Activated CD4-positive, CD25-positive, alpha-beta regulatory T cell treated with anti-CD3 and anti-CD28 coated beads, Interleukin-2, amount 50 U/mL, for 16 hours (primary cell): Measurements from ENCODE around the gene IFITM2.
"Not testable (repeated sequence)": the region's sequence is repeated elsewhere in the genome, so short reads cannot be mapped to it uniquely, and the experiment has no call there.

Experiments used
- DNase-seq: peaks from one replicate; pipeline ENCODE4 v3.0.0-alpha.2; 2020; ENCODE audit warnings: low read depth, low spot score

IFITM2 gene

DNA sequence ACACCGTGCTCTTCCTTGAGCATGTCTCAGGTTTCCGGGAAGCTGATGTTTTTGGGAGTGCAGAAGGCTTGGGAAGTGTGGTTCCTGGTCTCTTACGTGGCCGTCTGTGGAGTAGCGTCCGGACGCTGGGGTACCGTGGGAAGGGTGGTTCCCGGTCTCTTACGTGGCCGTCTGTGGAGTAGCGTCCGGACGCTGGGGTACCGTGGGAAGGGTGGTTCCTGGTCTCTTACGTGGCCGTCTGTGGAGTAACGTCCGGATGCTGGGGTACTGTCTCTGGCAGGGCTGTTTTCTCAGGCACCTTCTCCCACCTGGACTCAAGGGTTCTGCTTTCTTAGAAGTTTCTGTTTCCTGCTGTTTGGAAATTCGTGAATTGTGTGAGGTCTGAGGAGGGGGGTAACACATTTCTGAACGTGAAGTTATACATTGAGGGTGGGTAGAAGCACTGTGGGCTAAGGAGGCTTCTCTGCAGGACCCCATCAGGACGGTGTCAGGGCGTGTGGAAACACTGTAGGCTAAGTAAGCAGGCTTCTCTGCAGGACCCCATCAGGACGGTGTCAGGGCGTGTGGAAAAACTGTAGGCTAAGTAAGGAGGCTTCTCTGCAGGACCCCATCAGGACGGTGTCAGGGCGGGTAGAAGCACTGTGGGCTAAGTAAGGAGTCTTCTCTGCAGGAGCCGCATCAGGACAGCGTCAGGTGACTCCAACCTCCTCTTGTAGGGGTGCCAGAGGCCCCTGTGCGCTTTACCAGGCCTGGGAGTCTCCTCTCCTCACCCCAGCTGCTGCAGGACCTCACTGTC lies 18.4 kb downstream of the IFITM2 start:
- no peak for DNase-seq

DNA sequence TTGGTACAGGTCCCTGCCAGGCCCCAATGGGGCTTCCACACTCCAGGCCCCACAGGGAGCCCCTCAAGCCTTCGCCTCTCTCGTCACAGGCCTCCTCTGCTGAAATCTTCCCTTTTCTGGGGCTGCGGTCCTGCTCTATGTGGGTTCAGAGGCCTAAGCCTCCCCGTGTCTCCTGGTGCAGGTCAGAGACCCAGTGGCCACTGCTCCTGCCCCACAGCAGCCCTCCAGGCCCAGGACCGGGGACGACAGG lies 18.9 kb downstream of the IFITM2 start:
- DNase-seq, result no peak

GRCh38 chr11:326842-327580 lies 19.4 kb downstream of the IFITM2 start:
- DNase-seq, result no peak

- DNase-seq, result no peak
Observed at GRCh38 chr11:327581-327923, 19.9 kb downstream of the IFITM2 start.

- DNase-seq, result no peak
Observed at GRCh38 chr11:328012-328411, 20.4 kb downstream of the IFITM2 start.

DNA sequence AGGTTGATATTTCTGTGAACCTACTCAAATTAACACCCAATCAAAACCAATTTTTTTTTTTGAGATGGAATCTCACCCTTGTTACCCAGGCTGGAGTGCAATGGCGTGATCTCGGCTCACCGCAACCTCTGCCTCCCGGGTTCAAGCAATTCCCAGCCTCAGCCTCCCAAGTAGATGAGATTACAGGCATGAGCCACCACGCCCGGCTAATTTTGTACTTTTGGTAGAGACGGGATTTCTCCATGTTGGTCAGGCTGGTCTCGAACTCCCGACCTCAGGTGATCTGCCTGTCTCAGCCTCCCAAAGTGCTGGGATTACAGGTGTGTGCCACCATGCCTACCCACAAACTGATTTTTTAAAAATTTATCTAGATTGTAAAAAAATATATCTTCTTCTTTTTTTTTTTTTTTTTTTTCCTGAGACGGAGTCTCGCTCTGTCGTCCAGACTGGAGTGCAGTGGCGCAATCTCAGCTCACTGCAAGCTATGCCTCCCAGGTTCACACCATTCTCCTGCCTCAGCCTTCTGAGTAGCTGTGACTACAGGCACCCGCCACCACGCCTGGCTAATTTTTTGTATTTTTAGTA lies 21.0 kb downstream of the IFITM2 start:
- DNase-seq, result not testable (repeated sequence)

DNA sequence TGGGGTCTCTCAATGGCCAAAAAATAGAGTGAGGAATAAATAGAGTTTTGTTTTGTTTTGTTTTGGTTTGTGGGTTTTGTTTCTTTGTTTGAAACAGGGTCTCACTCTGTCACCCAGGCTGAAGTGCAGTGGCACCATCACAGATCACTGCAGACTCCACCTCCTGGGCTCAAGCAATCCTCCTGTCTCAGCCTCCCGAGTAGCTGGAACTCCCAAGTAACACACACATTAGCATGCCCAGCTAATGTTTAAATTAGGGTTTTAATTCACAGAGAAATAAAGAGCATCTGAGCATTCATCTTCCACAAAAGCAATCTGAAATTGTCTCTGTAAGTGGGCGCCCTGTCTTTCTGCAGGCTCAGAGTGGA lies 22.3 kb downstream of the IFITM2 start:
- no peak for DNase-seq

- DNase-seq, result no peak
Observed at GRCh38 chr11:330307-330693, 22.7 kb downstream of the IFITM2 start.

DNA sequence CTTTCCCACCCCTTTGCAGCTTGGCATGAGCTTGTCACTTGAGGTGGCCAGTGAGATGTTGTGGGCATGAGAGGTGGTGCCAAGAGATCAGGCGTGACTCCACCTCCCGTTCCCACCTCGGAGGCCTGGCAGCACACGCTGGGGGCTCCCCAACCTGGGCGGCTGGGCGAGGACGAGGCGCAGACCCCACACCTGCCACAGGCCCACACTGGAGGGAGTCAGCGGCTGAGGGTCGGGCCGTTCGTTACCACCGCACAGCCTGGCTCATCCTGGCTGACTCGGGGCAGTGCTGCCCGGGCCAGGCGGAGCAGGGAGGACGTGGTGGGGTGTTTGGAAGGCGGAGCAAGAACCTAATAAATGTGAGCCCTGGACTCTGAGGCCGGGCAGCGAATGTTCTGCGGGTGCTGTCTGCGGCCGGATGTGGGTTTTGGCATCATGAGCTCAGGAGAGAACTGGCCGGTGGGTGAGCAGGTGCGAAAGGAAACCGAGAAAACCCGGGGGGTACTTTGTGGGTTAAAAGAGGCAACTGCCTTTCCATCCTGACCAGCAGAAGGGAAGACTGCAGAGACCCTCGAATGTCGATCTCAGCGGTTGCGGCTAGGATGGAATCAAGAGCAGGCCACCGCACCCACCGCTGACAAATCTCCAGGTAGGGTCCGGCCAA lies 23.2 kb downstream of the IFITM2 start:
- no peak for DNase-seq

- DNase-seq, result no peak
Observed at GRCh38 chr11:331358-332060, 23.9 kb downstream of the IFITM2 start.

GRCh38 chr11:332651-333480 lies 25.2 kb downstream of the IFITM2 start:
- no peak for DNase-seq

GRCh38 chr11:333616-334263 lies 26.1 kb downstream of the IFITM2 start:
- not testable (repeated sequence) for DNase-seq

DNA sequence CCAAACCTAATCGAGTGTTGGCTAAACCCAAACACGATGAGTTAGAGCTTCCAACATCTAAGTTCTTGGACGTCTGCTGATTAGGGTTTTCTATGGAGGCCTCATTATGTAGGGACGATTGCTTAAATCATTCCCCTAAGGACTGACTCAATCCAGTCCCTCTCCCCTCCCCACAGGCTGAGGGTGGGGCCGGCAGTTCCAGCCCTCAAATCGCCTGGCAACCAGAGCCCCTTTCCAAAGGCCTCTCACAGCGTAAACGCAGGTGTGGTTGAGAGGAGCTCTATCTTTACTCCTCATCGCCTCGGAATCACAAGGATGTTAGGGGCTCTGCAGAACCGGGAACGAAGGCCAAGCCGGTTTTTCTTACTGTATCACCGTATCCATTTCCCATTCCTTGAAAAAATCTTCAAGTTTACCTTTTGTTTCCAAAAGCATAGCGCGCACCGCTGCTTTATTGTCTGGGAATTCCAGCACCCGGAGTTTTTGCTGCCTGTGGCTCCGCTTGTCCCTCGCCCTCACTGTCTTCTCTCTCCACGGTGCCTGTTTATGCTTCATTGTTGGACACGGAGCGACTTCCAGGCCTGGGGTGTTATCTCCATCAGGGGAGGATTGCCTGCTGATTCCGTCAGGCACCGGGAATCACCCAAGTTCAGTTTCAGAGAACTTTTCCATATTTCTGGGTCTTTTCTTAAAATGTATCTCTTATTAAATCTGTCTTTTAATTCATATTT lies 26.8 kb downstream of the IFITM2 start:
- DNase-seq, result no peak

DNA sequence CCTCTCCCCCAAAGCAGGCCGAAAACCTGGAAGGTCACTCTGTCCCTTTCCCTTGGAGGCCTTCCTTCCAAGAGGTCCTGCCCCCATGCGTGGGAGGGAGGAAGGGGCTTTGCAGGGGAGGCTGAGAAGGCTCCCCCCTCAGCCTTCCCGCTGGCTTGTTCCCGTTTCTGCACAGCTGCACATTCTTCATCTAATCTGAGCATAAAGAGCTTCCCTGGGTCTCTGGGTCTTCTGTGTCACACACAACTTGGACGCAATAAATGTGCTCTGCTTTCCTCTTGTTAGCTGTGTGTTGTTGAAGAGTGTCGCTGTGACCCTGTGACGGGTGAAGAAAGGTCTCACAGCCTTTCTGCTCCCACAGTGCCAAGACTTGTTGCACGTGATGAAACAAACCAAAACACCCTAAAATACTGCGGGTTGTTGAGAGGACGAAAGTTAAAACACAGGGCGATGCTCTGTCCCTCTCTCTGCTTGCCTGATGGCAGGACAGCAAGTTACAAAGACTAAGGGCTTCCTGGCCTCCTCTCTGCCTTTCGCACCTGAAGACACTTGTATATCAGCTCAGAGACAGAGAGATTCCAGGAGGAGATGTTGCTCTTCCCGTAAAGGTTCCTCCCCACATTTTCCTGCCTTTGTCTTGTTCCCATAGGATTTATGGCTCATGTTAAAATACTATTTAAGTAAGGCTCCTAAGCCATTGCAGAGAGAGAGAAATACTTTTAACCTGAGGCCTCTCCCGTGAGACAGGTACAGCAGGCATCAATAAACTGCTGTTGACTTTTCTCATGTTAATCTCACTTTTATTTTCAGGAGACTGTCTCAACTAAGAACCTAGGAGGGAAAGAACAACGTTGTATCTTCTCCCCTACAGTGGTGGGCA lies 28.4 kb downstream of the IFITM2 start:
- DNase-seq, result no peak

- no peak for DNase-seq
Observed at GRCh38 chr11:336659-337198, 29.1 kb downstream of the IFITM2 start.

DNA sequence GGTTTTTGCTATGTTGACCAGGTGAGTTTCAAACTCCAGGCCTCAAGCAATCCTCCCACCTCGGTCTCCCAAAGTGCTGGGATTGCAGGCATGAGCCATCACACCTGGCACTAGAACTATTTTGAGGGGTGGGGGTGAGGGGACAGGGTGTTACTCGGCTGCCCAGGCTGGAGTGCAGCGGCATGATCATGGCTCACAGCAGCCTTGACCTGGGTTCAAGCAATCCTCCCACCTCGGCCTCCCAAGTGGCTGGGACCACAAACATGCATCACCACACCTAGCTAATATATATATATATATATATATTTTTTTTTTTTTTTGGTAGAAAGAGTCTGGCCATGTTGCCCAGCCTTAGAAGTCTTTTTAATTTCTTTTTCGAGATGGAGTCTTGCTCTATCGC lies 30.1 kb downstream of the IFITM2 start:
- DNase-seq, result no peak

DNA sequence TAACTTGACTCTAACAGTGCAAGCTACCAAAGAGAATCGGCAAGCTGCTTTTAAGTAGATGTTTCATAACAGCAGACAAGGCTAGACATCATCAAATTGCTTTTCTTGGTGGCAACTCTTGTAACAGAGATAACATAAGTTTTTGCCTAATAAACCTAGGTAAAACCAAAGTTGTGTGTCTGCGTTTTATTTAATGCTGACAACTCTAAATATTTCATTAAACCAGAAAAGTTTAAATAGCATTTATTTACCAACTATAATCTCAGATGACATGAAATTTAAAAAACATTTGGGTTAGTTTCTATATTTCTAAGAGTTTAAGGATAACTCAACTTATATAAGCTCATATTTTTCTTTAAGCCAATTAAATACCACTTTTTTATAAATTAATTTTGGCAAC lies 32.3 kb downstream of the IFITM2 start:
- no peak for DNase-seq
